Thyroid gland (tissue), 4 donors: Measurements from ENCODE around the gene ZNF789. TPM values are rescaled to one million over a fixed set of nuclear protein-coding genes. Genes with fewer than 3 reads are reported as not detected.

Experiments used
- DNase-seq, 2 donors: peaks; one replicate each; pipeline ENCODE4 v3.0.0-alpha.2; 2019
- H3K27ac ChIP-seq, 3 donors: fragments of 200-600 bp; sonication (generic); 1 replicate in 2 of 3; 2 replicates in 1 of 3; pipeline ENCODE4 v1.5.1; 2016 to 2019; ENCODE audit warnings: mild to moderate bottlenecking in 1 of 3, moderate library complexity in 1 of 3
- H3K27me3 ChIP-seq: fragments of 200-600 bp; sonication (generic); one replicate; pipeline ENCODE4 v1.5.1; 2019
- H3K36me3 ChIP-seq, 2 donors: fragments of 200-600 bp; sonication (generic); one replicate each; pipeline ENCODE4 v1.5.1; 2016 to 2019
- H3K4me1 ChIP-seq, 2 donors: fragments of 200-600 bp; sonication (generic); one replicate each; pipeline ENCODE4 v1.5.1; 2017 to 2019
- H3K4me3 ChIP-seq, 3 donors: fragments of 200-600 bp; sonication (generic); replicated peaks in 1 of 3; 1 replicate in 2 of 3; 2 replicates in 1 of 3; pipeline ENCODE4 v1.5.1; 2016; ENCODE audit warnings: mild to moderate bottlenecking in 1 of 3
- H3K9me3 ChIP-seq: fragments of 200-600 bp; sonication (generic); one replicate; pipeline ENCODE4 v1.5.1; 2017
- CTCF ChIP-seq, 6 experiments: fragments of 200-600 bp in 3 of 6; fragments of 450-650 bp in 3 of 6; sonication (generic) in 3 of 6; IDR thresholded peaks; one replicate each; pipeline ENCODE4 v1.5.1; 2016 to 2019; ENCODE audit warnings: antibody characterized with exemption in 6 of 6, mild to moderate bottlenecking in 2 of 6, inconsistent platforms in 1 of 6, moderate library complexity in 1 of 6
- POLR2A ChIP-seq, 2 donors: fragments of 450-650 bp; IDR thresholded peaks; one replicate each; pipeline ENCODE4 v1.6.1; 2017; ENCODE audit warnings: antibody characterized with exemption in 2 of 2, mild to moderate bottlenecking in 2 of 2, moderate library complexity in 1 of 2
- WGBS, 2 donors: methylation state at CpG; one replicate each; pipeline ENCODE4 v1.1.5; 2017; 5-methylcytosine and 5-hydroxymethylcytosine counted together
- intact Hi-C: fragments of 100-400 bp; cut with DNase I; formaldehyde crosslinking; loops from one replicate; pipeline ENCODE4 v1.15.1; 2023
- total RNA-seq, 4 donors: library from RNA; depleted of rRNA; stranded (reverse); fragments of >200 nt; gene quantifications; one replicate each; pipeline ENCODE4 v1.2.3, GENCODE V29; 2016

ZNF789 gene
- total RNA-seq, 4 donors from 2014 or later = 9.8 to 14.5 (median 11.4) TPM

- no peak for DNase-seq
- Histone ChIP-seq H3K27me3 (no peaks in the 10 kb centered on the region), H3K9me3 (no peaks in the 10 kb centered on the region), H3K4me3 (no peak overlapping the region), H3K4me1 (peaks cover 4 to 5% of the 10 kb centered on the region in 2 donors), H3K36me3 (peaks cover 17 to 30% of the 10 kb centered on the region in 2 donors), H3K27ac (no peak overlapping the region)
- 85 to 97% methylated on average over 8 to 9 of the region's 9 CpGs for WGBS, 2 donors
- TF ChIP-seq CTCF (IDR thresholded peaks at IDR 0.05) (no peak), POLR2A (IDR thresholded peaks at IDR 0.05) (no peak)
- intact Hi-C loops = no loop called here
These were observed 39.5 kb upstream of the ZNF789 start for GRCh38 chr7:99433158-99433557.

DNA sequence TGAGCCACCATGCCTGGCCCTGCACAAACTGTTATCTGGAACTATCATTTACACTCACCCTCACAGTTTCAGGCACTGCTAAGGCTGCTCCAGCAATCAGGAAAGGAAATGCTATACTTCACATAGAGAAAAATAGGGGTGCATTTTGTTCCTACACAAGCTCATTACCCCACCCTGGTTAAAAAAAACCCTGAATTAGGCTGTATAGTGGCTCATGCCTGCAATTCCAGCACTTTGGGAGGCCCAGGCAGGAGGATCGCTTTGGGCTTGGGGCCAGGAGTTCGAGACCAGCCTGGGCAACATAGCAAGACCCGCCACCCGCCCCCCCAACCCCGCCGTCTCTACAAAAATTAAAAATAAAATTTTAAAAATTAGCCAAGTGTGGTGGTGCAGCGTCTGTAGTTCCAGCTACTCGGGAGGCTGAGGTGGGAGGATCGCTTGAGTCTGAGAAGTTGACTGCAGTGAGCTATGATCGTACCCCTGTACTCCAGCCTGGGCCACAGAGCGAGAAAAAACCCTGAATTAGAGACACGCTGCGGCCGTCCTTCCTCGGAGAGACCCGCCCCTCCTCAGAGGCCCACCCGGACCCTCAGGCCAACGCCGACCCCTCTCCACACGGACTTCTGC lies 34.6 kb upstream of the ZNF789 start:
- Histone ChIP-seq H3K27me3 (no peaks in the 10 kb centered on the region), H3K27ac (peak overlapping the region; percentile 77 to 86 (median 85)), H3K36me3 (peaks cover 9 to 16% of the 10 kb centered on the region in 2 donors), H3K4me3 (peak overlapping the region; percentile 74 to 96 (median 84)), H3K4me1 (peaks cover 15 to 16% of the 10 kb centered on the region in 2 donors), H3K9me3 (no peaks in the 10 kb centered on the region)
- WGBS, 2 donors = 22 to 27% methylated on average over 18 to 19 of the region's 20 CpGs
- no peak for DNase-seq
- no peak for TF ChIP-seq CTCF (IDR thresholded peaks at IDR 0.05)
- TF ChIP-seq POLR2A (IDR thresholded peaks at IDR 0.05) = no peak
- intact Hi-C loops = no loop called here

DNA sequence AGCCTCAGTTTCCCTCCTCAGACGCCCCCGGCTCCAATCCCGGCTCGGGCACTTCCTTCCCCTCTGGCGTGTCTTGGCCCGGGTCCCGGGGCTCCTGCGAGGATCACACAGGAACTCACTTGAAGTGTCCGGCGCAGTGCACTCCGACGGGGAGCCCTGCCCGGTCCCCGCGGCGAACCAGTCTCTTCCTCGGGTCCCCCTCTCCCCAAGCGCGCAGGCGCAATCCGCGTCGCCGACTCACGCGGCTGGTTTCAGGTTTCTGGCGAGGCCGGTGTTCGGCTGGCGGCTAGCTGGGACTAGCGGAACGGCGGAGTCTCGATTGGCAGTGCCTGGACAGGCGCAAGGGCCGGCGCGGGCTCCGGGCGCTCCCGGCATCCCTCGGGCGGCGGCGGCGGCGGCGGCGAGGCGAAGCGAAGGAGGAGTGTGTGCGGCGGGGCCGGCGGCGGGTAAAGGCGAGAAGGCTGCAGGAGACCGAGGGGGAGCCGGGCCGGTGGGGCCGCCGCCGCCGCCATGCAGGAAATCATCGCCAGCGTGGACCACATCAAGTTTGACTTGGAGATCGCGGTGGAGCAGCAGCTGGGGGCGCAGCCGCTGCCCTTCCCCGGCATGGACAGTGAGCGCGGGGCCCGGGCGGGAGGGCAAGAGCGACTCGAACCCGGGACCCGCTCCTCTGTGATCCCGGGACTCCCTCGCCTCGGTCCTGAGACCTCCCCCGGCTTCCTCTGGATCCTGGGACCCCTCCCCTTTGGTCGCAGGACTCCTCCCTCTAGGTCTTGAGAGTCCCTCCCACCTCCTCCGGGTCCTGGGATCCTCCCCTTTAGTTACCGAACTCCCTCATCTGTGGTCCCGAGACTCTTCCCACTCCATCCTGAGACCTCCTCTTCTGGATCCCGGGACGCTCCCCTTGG lies 33.9 kb upstream of the ZNF789 start, which contains the start of the genes CPSF4 and PTCD1:
TSS of gene CPSF4 (plus strand) at position 371 of the 908 bp plus-strand sequence. CDS start at position 511, 140 bp downstream.
TSS of gene PTCD1 (minus strand) at position 226 of the 908 bp plus-strand sequence. CDS start 3,556 bp downstream, outside the sequence.
- H3K36me3 ChIP-seq = peaks cover 9 to 10% of the 10 kb centered on the region in 2 donors
- peak; percentile 96 to 98 for DNase-seq
- intact Hi-C loops = no loop called here
- peaks cover 15 to 16% of the 10 kb centered on the region in 2 donors for H3K4me1 ChIP-seq
- peak within 1 kb of the TSS; percentile 77 to 86 (median 85) for H3K27ac ChIP-seq
- 0 to 1% methylated on average over 31 to 47 of the region's 89 CpGs for WGBS, 2 donors
- no peaks in the 10 kb centered on the region for H3K9me3 ChIP-seq
- H3K4me3 ChIP-seq = peak within 1 kb of the TSS; percentile 74 to 96 (median 84)
- H3K27me3 ChIP-seq = no peaks in the 10 kb centered on the region
- TF ChIP-seq CTCF (IDR thresholded peaks at IDR 0.05) (peak in 1 of 6 experiments; percentile 29), POLR2A (IDR thresholded peaks at IDR 0.05) (peak in 1 of 2 donors; percentile 59)

DNA sequence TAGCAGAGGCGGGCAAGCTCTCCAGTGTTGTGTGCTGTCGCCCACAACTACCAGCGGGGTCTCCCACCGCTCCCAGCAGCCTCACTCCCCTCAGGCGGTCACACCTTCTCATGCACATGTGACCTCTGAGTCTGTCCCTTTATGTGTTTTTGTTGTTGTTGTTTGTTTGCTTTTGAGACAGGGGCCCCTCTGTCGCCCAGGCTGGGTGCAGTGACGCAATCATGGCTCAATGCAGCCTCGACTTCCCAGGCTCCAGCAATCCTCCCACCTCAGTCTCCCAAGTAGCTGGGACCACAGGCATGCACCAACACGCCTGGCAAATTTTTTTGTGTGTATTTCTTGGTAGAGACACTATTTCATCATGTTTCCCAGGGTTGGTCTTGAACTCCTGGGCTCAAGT lies 32.5 kb upstream of the ZNF789 start:
- Histone ChIP-seq H3K36me3 (peaks cover 3 to 6% of the 10 kb centered on the region in 2 donors), H3K9me3 (no peaks in the 10 kb centered on the region), H3K4me1 (peaks cover 15 to 16% of the 10 kb centered on the region in 2 donors), H3K27ac (no peak overlapping the region), H3K27me3 (no peaks in the 10 kb centered on the region), H3K4me3 (no peak overlapping the region)
- intact Hi-C loops = no loop called here
- DNase-seq = no peak
- WGBS, 2 donors = 73 to 80% methylated on average over 9 of the region's 9 CpGs
- TF ChIP-seq CTCF (IDR thresholded peaks at IDR 0.05) = no peak
- no peak for TF ChIP-seq POLR2A (IDR thresholded peaks at IDR 0.05)
